Neuron (in vitro differentiated cells): Measurements from ENCODE around the gene TOR4A.

Experiments used
- H2AFZ ChIP-seq: one replicate; pipeline ENCODE4 v1.6.1; 2013; ENCODE audit warnings: low read depth, mild to moderate bottlenecking, inconsistent platforms, low read length, moderate library complexity
- H3K27me3 ChIP-seq: one replicate; pipeline ENCODE4 v1.6.1; 2013; ENCODE audit warnings: low read length; ENCODE audit not compliant: insufficient read depth
- H3K36me3 ChIP-seq: one replicate; pipeline ENCODE4 v1.6.1; 2013; ENCODE audit warnings: low read length; ENCODE audit not compliant: insufficient read depth
- H3K4me1 ChIP-seq: one replicate; pipeline ENCODE4 v1.6.1; 2013; ENCODE audit warnings: low read length; ENCODE audit not compliant: insufficient read depth
- H3K4me3 ChIP-seq: 2 replicates; pipeline ENCODE4 v1.5.1; 2013; ENCODE audit warnings: mild to moderate bottlenecking, low read length, moderate library complexity
- H3K9me3 ChIP-seq: one replicate; pipeline ENCODE4 v1.6.1; 2013; ENCODE audit warnings: low read length

The TOR4A gene

GRCh38 chr9:137266585-137267453 is 10.7 kb upstream of the TOR4A start:
- no peaks in the 10 kb centered on the region for H3K4me1 ChIP-seq
- H2AFZ ChIP-seq = no peak overlapping the region
- H3K4me3 ChIP-seq = no peak overlapping the region
- H3K36me3 ChIP-seq = peaks cover 59% of the 10 kb centered on the region
- no peaks in the 10 kb centered on the region for H3K27me3 ChIP-seq
- H3K9me3 ChIP-seq = no peaks in the 10 kb centered on the region

GRCh38 chr9:137267933-137268355 is 9.6 kb upstream of the TOR4A start:
- Histone ChIP-seq H3K4me3 (no peak overlapping the region), H3K4me1 (no peaks in the 10 kb centered on the region), H3K9me3 (no peaks in the 10 kb centered on the region), H3K36me3 (peaks cover 68% of the 10 kb centered on the region), H3K27me3 (no peaks in the 10 kb centered on the region), H2AFZ (no peak overlapping the region)

- no peak overlapping the region for H3K4me3 ChIP-seq
- H3K4me1 ChIP-seq = no peaks in the 10 kb centered on the region
These were observed 8.9 kb upstream of the TOR4A start for GRCh38 chr9:137268538-137269201.

GRCh38 chr9:137269231-137269772 is 8.2 kb upstream of the TOR4A start:
- Histone ChIP-seq H3K4me3 (no peak overlapping the region), H3K4me1 (no peaks in the 10 kb centered on the region), H3K36me3 (peaks cover 70% of the 10 kb centered on the region), H2AFZ (no peak overlapping the region), H3K9me3 (no peaks in the 10 kb centered on the region), H3K27me3 (no peaks in the 10 kb centered on the region)

More at GRCh38 chr9:137268538-137269201, 8.9 kb upstream of the TOR4A start:
- Histone ChIP-seq H3K36me3 (peaks cover 69% of the 10 kb centered on the region), H3K27me3 (no peaks in the 10 kb centered on the region), H3K9me3 (no peaks in the 10 kb centered on the region), H2AFZ (no peak overlapping the region)

- H3K36me3 ChIP-seq = peaks cover 62% of the 10 kb centered on the region
- H3K4me1 ChIP-seq = no peaks in the 10 kb centered on the region
- H3K27me3 ChIP-seq = no peaks in the 10 kb centered on the region
- no peak overlapping the region for H3K4me3 ChIP-seq
- H3K9me3 ChIP-seq = no peaks in the 10 kb centered on the region
- no peak overlapping the region for H2AFZ ChIP-seq
These were observed 6.4 kb upstream of the TOR4A start for GRCh38 chr9:137270929-137271695.

GRCh38 chr9:137271696-137272076 is 5.8 kb upstream of the TOR4A start:
- Histone ChIP-seq H2AFZ (no peak overlapping the region), H3K9me3 (no peaks in the 10 kb centered on the region), H3K4me1 (no peaks in the 10 kb centered on the region), H3K4me3 (no peak overlapping the region), H3K36me3 (peaks cover 56% of the 10 kb centered on the region), H3K27me3 (no peaks in the 10 kb centered on the region)

- Histone ChIP-seq H3K36me3 (peaks cover 48% of the 10 kb centered on the region), H3K9me3 (no peaks in the 10 kb centered on the region), H3K4me3 (no peak overlapping the region), H2AFZ (no peak overlapping the region), H3K4me1 (no peaks in the 10 kb centered on the region), H3K27me3 (no peaks in the 10 kb centered on the region)
These were observed 5.1 kb upstream of the TOR4A start for GRCh38 chr9:137272241-137273094.

GRCh38 chr9:137273095-137273490 is 4.4 kb upstream of the TOR4A start:
- peaks cover 42% of the 10 kb centered on the region for H3K36me3 ChIP-seq
- H3K9me3 ChIP-seq = no peaks in the 10 kb centered on the region
- no peaks in the 10 kb centered on the region for H3K4me1 ChIP-seq
- H3K4me3 ChIP-seq = no peak overlapping the region
- H3K27me3 ChIP-seq = no peaks in the 10 kb centered on the region
- no peak overlapping the region for H2AFZ ChIP-seq

GRCh38 chr9:137273611-137274320 is 3.8 kb upstream of the TOR4A start:
- no peaks in the 10 kb centered on the region for H3K27me3 ChIP-seq
- peaks cover 38% of the 10 kb centered on the region for H3K36me3 ChIP-seq
- no peak overlapping the region for H3K4me3 ChIP-seq

GRCh38 chr9:137275203-137275587 is 2.3 kb upstream of the TOR4A start:
- H3K27me3 ChIP-seq = no peaks in the 10 kb centered on the region
- H3K4me3 ChIP-seq = no peak overlapping the region
- peaks cover 28% of the 10 kb centered on the region for H3K36me3 ChIP-seq
- peaks cover 11% of the 10 kb centered on the region for H3K9me3 ChIP-seq
- H3K4me1 ChIP-seq = no peaks in the 10 kb centered on the region
- H2AFZ ChIP-seq = no peak overlapping the region

More at GRCh38 chr9:137273611-137274320, 3.8 kb upstream of the TOR4A start:
- no peak overlapping the region for H2AFZ ChIP-seq
- peaks cover under 1% of the 10 kb centered on the region for H3K9me3 ChIP-seq
- no peaks in the 10 kb centered on the region for H3K4me1 ChIP-seq

- H3K27me3 ChIP-seq = no peaks in the 10 kb centered on the region
- H3K4me3 ChIP-seq = no peak overlapping the region
- H3K36me3 ChIP-seq = peaks cover 28% of the 10 kb centered on the region
- H2AFZ ChIP-seq = no peak overlapping the region
- peaks cover 13% of the 10 kb centered on the region for H3K9me3 ChIP-seq
- H3K4me1 ChIP-seq = no peaks in the 10 kb centered on the region
These were observed 1.7 kb upstream of the TOR4A start for GRCh38 chr9:137275588-137276472.
